ENCODE measurements around the gene FLNB.

GRCh38 chr3:57989646-57990045 is 18.6 kb upstream of the FLNB start:
- no peak for TF ChIP-seq CTCF (IDR thresholded peaks at IDR 0.05)
- TF ChIP-seq POLR2A (IDR thresholded peaks at IDR 0.05) = no peak
